Cardiac muscle cell (in vitro differentiated cells and primary cell): ENCODE measurements around the gene HPDL. TPM values are rescaled to one million over a fixed set of nuclear protein-coding genes. Genes with fewer than 3 reads are reported as not detected.

Experiments used
- DNase-seq, 2 donors: peaks; one replicate each; pipeline versions ENCODE4 v3.0.0 to v3.0.0-alpha.2; 2010 to 2017; ENCODE audit warnings: low read depth in 1 of 2, low spot score in 1 of 2
- H3K27ac ChIP-seq: fragments of 200-600 bp; sonication (generic); 2 replicates; pipeline ENCODE4 v1.5.1; 2016
- H3K27me3 ChIP-seq: fragments of 200-600 bp; sonication (generic); 2 replicates; pipeline ENCODE4 v1.6.0; 2016; ENCODE audit warnings: control low read depth
- H3K36me3 ChIP-seq: fragments of 200-600 bp; sonication (generic); 2 replicates; pipeline ENCODE4 v1.5.1; 2016; ENCODE audit warnings: control low read depth
- H3K4me1 ChIP-seq: fragments of 200-600 bp; sonication (generic); 2 replicates; pipeline ENCODE4 v1.8.1; 2017; ENCODE audit warnings: low read depth, mild to moderate bottlenecking, mixed run types
- H3K4me3 ChIP-seq: fragments of 200-600 bp; sonication (generic); 2 replicates; pipeline ENCODE4 v1.5.1; 2016; ENCODE audit warnings: mild to moderate bottlenecking
- H3K9me3 ChIP-seq: fragments of 200-600 bp; sonication (generic); 2 replicates; pipeline ENCODE4 v1.5.1; 2017; ENCODE audit warnings: low read depth, mild to moderate bottlenecking, control low read depth
- polyA plus RNA-seq: library from polyadenylated mRNA; unstranded; fragments of >200 nt; fragmentation: Nextera tagmentation; extraction: Ambion mirVana; gene quantifications from 2 replicates; pipeline ENCODE4 v1.2.1, GENCODE V29; 2016
- total RNA-seq: library from RNA; depleted of rRNA; stranded (reverse); fragments of >200 nt; gene quantifications from 2 replicates; pipeline ENCODE4 v1.2.3, GENCODE V29; 2016
- TF ChIP-seq, protein P1 (sequence below): IDR thresholded peaks from 2 replicates; pipeline ENCODE4 v1.5.1; 2012; ENCODE audit warnings: low read depth, mild to moderate bottlenecking, low read length

The HPDL gene
- total and polyA plus RNA-seq, 2 experiments from 2014 or later = 1.3 to 3.3 TPM

DNA sequence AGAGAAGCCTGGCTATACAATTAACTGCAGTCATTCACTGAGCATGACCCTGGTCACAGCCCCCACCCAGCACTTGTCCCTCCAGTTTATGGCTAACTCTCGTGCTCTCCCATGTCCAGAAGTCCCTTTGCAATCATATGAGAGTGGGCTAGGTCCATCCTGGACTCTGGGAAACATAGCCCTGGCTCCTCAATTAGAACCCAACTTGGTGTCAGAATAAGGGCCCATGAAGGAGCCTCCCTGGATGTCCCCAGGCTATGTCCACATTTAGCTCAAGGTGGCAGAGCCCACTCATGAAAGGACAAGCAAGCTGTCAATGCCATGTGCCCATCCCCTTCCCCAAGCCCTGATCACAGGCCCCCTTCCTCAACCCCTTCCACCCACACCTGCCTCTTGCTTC is 27.4 kb upstream of the HPDL start:
- TF ChIP-seq, protein P1, sequence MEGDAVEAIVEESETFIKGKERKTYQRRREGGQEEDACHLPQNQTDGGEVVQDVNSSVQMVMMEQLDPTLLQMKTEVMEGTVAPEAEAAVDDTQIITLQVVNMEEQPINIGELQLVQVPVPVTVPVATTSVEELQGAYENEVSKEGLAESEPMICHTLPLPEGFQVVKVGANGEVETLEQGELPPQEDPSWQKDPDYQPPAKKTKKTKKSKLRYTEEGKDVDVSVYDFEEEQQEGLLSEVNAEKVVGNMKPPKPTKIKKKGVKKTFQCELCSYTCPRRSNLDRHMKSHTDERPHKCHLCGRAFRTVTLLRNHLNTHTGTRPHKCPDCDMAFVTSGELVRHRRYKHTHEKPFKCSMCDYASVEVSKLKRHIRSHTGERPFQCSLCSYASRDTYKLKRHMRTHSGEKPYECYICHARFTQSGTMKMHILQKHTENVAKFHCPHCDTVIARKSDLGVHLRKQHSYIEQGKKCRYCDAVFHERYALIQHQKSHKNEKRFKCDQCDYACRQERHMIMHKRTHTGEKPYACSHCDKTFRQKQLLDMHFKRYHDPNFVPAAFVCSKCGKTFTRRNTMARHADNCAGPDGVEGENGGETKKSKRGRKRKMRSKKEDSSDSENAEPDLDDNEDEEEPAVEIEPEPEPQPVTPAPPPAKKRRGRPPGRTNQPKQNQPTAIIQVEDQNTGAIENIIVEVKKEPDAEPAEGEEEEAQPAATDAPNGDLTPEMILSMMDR = no peak
- H3K4me1 ChIP-seq = peaks cover 1% of the 10 kb centered on the region
- H3K27ac ChIP-seq = no peak overlapping the region
- no peaks in the 10 kb centered on the region for H3K27me3 ChIP-seq
- H3K36me3 ChIP-seq = no peaks in the 10 kb centered on the region
- DNase-seq = no peak
- H3K9me3 ChIP-seq = no peaks in the 10 kb centered on the region
- H3K4me3 ChIP-seq = no peak overlapping the region

DNA sequence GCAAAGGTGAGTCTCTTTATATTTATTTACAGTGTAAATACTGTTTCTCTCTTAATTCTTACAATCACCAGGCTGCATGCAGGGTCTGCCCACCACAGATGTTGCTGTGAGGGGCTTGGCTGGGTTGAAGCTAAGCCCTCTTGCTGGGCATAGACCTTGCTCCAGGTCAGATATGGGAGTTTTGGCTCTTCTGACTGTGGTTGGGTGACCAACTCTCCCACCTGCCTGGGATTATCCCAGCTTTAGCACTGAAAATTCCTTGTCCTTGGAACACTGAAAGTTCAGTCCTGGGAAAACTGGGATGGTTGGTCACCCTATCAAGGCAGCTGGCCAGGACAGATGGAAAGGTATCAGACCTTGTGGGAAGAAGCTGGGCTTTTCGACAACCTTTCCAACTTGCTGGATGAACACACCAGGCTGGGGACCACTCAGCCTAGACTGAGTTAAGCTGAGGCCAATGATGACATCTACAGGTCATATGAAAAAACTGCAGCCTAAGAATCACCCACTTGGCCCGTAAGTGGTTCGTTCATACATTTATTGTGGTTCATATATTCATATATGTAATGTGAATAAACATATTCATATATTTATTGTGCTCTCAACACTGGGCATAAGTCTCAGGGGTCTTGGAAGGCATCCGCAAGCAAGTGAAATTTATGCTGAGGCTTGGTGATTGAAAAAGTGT is 26.6 kb upstream of the HPDL start:
- Histone ChIP-seq H3K9me3 (no peaks in the 10 kb centered on the region), H3K27ac (no peak overlapping the region), H3K4me1 (peaks cover 8% of the 10 kb centered on the region), H3K27me3 (no peaks in the 10 kb centered on the region), H3K4me3 (no peak overlapping the region), H3K36me3 (no peaks in the 10 kb centered on the region)
- TF ChIP-seq, protein P1 = peak; percentile 78
- peak; percentile 79 to 90 for DNase-seq

- H3K4me3 ChIP-seq = no peak overlapping the region
- DNase-seq = no peak
- H3K4me1 ChIP-seq = peaks cover 8% of the 10 kb centered on the region
- TF ChIP-seq, protein P1 = no peak
- H3K27me3 ChIP-seq = no peaks in the 10 kb centered on the region
- H3K36me3 ChIP-seq = no peaks in the 10 kb centered on the region
- no peaks in the 10 kb centered on the region for H3K9me3 ChIP-seq
- no peak overlapping the region for H3K27ac ChIP-seq
These were observed 26.1 kb upstream of the HPDL start for GRCh38 chr1:45300669-45300997.

- Histone ChIP-seq H3K9me3 (no peaks in the 10 kb centered on the region), H3K4me3 (peak overlapping the region; percentile 62), H3K4me1 (peaks cover 8% of the 10 kb centered on the region), H3K36me3 (no peaks in the 10 kb centered on the region), H3K27me3 (no peaks in the 10 kb centered on the region), H3K27ac (no peak overlapping the region)
- no peak for DNase-seq
- TF ChIP-seq, protein P1 = no peak
These were observed 24.1 kb upstream of the HPDL start for GRCh38 chr1:45302505-45303150.

- peak; percentile 98 to 99 for DNase-seq
- TF ChIP-seq, protein P1 = peak; percentile 67
These were observed 23.0 kb upstream of the HPDL start for GRCh38 chr1:45303520-45304310.

More at GRCh38 chr1:45303520-45304310, 23.0 kb upstream of the HPDL start:
- H3K36me3 ChIP-seq = no peaks in the 10 kb centered on the region
- H3K27ac ChIP-seq = peak overlapping the region; percentile 76
- no peaks in the 10 kb centered on the region for H3K9me3 ChIP-seq
- no peaks in the 10 kb centered on the region for H3K27me3 ChIP-seq
- peak overlapping the region; percentile 62 for H3K4me3 ChIP-seq
- peaks cover 8% of the 10 kb centered on the region for H3K4me1 ChIP-seq
